ENCODE results near the gene DCAF7. TPM values are rescaled to one million over a fixed set of nuclear protein-coding genes. Genes with fewer than 3 reads are reported as not detected.

Gene DCAF7
- total and polyA plus RNA-seq, 5 donors from 2014 or later, result 41.0 to 89.4 (median 68.2) TPM

DNA sequence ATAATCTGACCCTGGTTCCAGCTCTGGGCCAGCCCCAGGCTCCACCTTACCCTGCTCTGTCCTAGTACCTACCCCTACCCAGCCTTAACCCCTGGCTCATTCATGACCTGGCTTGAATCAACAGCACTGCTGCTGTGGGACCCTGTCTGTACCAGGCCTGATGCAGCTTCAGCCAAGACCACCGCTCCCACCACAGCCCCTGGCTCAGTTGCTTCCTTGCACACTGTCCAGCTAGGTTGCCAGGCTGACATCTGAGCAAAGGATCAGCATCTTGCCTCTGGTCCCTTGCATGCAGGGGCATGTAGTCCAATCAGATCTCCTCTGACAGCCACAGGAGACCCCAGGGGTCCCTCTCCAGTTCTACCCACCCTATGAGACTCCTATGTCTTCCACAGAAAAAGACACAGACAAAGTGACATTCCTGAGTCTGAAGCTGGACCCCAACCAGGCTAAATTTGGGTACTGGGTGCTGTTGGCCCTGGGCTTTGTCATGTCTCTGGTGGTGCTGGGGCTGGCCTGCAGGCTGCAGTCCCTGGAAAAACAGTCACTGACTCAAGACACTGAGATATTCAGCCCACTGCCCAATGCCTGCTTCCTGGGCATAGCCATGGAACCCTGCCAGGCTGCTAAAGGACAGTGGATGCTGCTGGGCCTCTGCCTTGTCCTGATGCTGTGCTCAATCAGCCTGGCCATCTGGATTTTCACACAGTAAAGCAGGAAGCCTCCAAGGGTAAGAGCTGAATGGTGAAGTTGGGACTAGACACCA lies 31.0 kb upstream of the DCAF7 start:
- no peaks in the 10 kb centered on the region for H3K36me3 Mint-ChIP-seq
- Histone ChIP-seq H3K27me3 (ENCODE audit: control insufficient read depth, insufficient read depth, low read length) (no peaks in the 10 kb centered on the region), H3K27ac (ENCODE audit: insufficient read depth, low read length, poor library complexity, severe bottlenecking) (no peak overlapping the region), H3K9me3 (ENCODE audit: control insufficient read depth in 2 of 2, low read length in 2 of 2) (no peaks in the 10 kb centered on the region), H3K4me3 (ENCODE audit: low read depth, low read length) (no peak overlapping the region), H3K36me3 (ENCODE audit: control insufficient read depth, insufficient read depth, low read length) (no peaks in the 10 kb centered on the region), H3K4me1 (ENCODE audit: control insufficient read depth, insufficient read depth, low read length, poor library complexity, severe bottlenecking) (no peaks in the 10 kb centered on the region)
- H3K9me3 Mint-ChIP-seq, result peaks cover 0 to 3% (median 0%) of the 10 kb centered on the region in 7 donors
- H3K4me1 Mint-ChIP-seq, result peaks cover 0 to 8% (median 0%) of the 10 kb centered on the region in 4 donors
- DNase-seq (no peak), ATAC-seq (ENCODE audit: low read depth in 2 of 2) (no peak)
- no peak overlapping the region for H3K4me3 Mint-ChIP-seq
- H3K27ac Mint-ChIP-seq, result no peak overlapping the region
- peaks cover 33% of the 10 kb centered on the region for H3K27me3 Mint-ChIP-seq

DNA sequence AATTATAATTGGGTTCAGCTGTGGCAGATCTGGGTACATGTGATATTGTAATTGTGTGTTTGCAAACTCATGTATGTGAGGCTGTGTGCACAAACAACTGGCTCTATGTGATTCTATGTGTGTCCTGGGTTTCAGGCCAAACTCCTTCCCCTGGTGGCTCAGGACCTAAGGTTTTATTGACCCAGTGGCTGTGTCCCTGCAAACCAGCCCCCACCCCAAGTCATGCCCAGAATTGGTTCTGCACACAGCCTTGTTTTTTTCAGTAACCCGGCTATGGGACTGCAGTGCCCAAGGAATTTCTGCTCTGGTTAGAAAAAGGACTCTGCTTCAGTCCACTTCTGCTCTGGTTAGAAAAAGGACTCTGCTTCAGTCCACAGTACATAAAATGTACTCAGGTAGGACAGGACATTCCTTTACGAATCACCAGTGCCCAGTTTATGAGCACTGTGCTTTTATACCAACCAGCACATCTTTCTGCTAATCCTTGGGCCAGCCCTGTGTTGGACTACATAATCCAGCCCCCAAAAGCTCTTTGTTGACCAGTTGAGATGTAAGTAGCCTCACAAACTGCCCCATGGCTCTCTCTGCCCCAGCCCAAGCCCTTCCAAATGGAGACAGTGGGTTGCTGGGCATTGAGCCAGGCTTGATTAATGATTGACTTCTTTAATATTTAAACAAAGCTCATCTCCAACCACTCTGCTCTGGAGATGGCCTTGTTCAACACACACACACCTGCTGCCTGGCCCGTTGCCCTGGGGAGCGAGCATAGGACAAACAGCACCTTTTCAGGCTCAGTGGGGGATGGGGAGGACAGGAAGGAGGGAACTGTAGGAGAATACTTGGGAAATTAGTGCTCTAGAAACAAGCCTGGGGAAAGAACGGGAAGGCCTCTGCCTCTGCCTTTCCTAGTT lies 30.1 kb upstream of the DCAF7 start:
- H3K36me3 ChIP-seq (ENCODE audit: control insufficient read depth, insufficient read depth, low read length), result no peaks in the 10 kb centered on the region
- no peak overlapping the region for H3K4me3 Mint-ChIP-seq
- H3K9me3 Mint-ChIP-seq, result peaks cover 0 to 3% (median 0%) of the 10 kb centered on the region in 7 donors

GRCh38 chr17:63523253-63523855 lies 26.9 kb upstream of the DCAF7 start, which contains the start of gene KCNH6:
Gene KCNH6, plus strand, starts transcription at chr17:63523358. Its CDS starts 56 bp downstream, at chr17:63523414.
- H3K9me3 ChIP-seq (ENCODE audit: control insufficient read depth in 2 of 2, low read length in 2 of 2), result no peaks in the 10 kb centered on the region
- peaks cover 0 to 8% (median 0%) of the 10 kb centered on the region in 4 donors for H3K4me1 Mint-ChIP-seq
- H3K9me3 Mint-ChIP-seq, result peaks cover 0 to 3% (median 0%) of the 10 kb centered on the region in 7 donors
- no peaks in the 10 kb centered on the region for H3K4me1 ChIP-seq (ENCODE audit: control insufficient read depth, insufficient read depth, low read length, poor library complexity, severe bottlenecking)
- H3K4me3 ChIP-seq (ENCODE audit: low read depth, low read length), result no peak within 1 kb of the TSS
- no peak within 1 kb of the TSS for H3K4me3 Mint-ChIP-seq
- H3K27ac ChIP-seq (ENCODE audit: insufficient read depth, low read length, poor library complexity, severe bottlenecking), result no peak within 1 kb of the TSS
- H3K36me3 Mint-ChIP-seq, result no peaks in the 10 kb centered on the region
- H3K36me3 ChIP-seq (ENCODE audit: control insufficient read depth, insufficient read depth, low read length), result no peaks in the 10 kb centered on the region
- DNase-seq (no peak), ATAC-seq (ENCODE audit: low read depth in 2 of 2) (no peak)
- H3K27me3 ChIP-seq (ENCODE audit: control insufficient read depth, insufficient read depth, low read length), result no peaks in the 10 kb centered on the region
- H3K27me3 Mint-ChIP-seq, result peaks cover 33% of the 10 kb centered on the region
- H3K27ac Mint-ChIP-seq, result no peak within 1 kb of the TSS

More for the DNA sequence above, 30.1 kb upstream of the DCAF7 start:
- no peaks in the 10 kb centered on the region for H3K27me3 ChIP-seq (ENCODE audit: control insufficient read depth, insufficient read depth, low read length)
- no peaks in the 10 kb centered on the region for H3K4me1 ChIP-seq (ENCODE audit: control insufficient read depth, insufficient read depth, low read length, poor library complexity, severe bottlenecking)
- H3K36me3 Mint-ChIP-seq, result no peaks in the 10 kb centered on the region
- H3K27me3 Mint-ChIP-seq, result peaks cover 33% of the 10 kb centered on the region
- ATAC-seq (ENCODE audit: low read depth in 2 of 2), result no peak
- H3K4me3 ChIP-seq (ENCODE audit: low read depth, low read length), result no peak overlapping the region
- H3K9me3 ChIP-seq (ENCODE audit: control insufficient read depth in 2 of 2, low read length in 2 of 2), result no peaks in the 10 kb centered on the region
- no peak for DNase-seq
- H3K27ac Mint-ChIP-seq, result no peak overlapping the region
- H3K4me1 Mint-ChIP-seq, result peaks cover 0 to 8% (median 0%) of the 10 kb centered on the region in 4 donors
- H3K27ac ChIP-seq (ENCODE audit: insufficient read depth, low read length, poor library complexity, severe bottlenecking), result no peak overlapping the region

GRCh38 chr17:63524051-63524450 lies 26.2 kb upstream of the DCAF7 start:
- H3K4me1 ChIP-seq (ENCODE audit: control insufficient read depth, insufficient read depth, low read length, poor library complexity, severe bottlenecking), result no peaks in the 10 kb centered on the region
- H3K4me3 ChIP-seq (ENCODE audit: low read depth, low read length), result no peak overlapping the region
- Mint-ChIP-seq H3K27ac (no peak overlapping the region), H3K36me3 (no peaks in the 10 kb centered on the region), H3K4me3 (no peak overlapping the region), H3K27me3 (peaks cover 33% of the 10 kb centered on the region), H3K9me3 (peaks cover 0 to 3% (median 0%) of the 10 kb centered on the region in 7 donors), H3K4me1 (peaks cover 0 to 8% (median 0%) of the 10 kb centered on the region in 4 donors)
- no peak for ATAC-seq (ENCODE audit: low read depth in 2 of 2)
- H3K27me3 ChIP-seq (ENCODE audit: control insufficient read depth, insufficient read depth, low read length), result no peaks in the 10 kb centered on the region
- H3K36me3 ChIP-seq (ENCODE audit: control insufficient read depth, insufficient read depth, low read length), result no peaks in the 10 kb centered on the region
- no peak overlapping the region for H3K27ac ChIP-seq (ENCODE audit: insufficient read depth, low read length, poor library complexity, severe bottlenecking)
- no peak for DNase-seq
- no peaks in the 10 kb centered on the region for H3K9me3 ChIP-seq (ENCODE audit: control insufficient read depth in 2 of 2, low read length in 2 of 2)

GRCh38 chr17:63525190-63525946 lies 24.9 kb upstream of the DCAF7 start:
- Histone ChIP-seq H3K27ac (ENCODE audit: insufficient read depth, low read length, poor library complexity, severe bottlenecking) (no peak overlapping the region), H3K9me3 (ENCODE audit: control insufficient read depth in 2 of 2, low read length in 2 of 2) (no peaks in the 10 kb centered on the region), H3K36me3 (ENCODE audit: control insufficient read depth, insufficient read depth, low read length) (no peaks in the 10 kb centered on the region), H3K4me3 (ENCODE audit: low read depth, low read length) (no peak overlapping the region), H3K4me1 (ENCODE audit: control insufficient read depth, insufficient read depth, low read length, poor library complexity, severe bottlenecking) (no peaks in the 10 kb centered on the region), H3K27me3 (ENCODE audit: control insufficient read depth, insufficient read depth, low read length) (no peaks in the 10 kb centered on the region)
- H3K4me1 Mint-ChIP-seq, result peaks cover 0 to 8% (median 0%) of the 10 kb centered on the region in 4 donors
- H3K9me3 Mint-ChIP-seq, result peaks cover 0 to 3% (median 0%) of the 10 kb centered on the region in 7 donors
- H3K36me3 Mint-ChIP-seq, result no peaks in the 10 kb centered on the region
- no peak overlapping the region for H3K4me3 Mint-ChIP-seq
- ATAC-seq (ENCODE audit: low read depth in 2 of 2) (no peak), DNase-seq (no peak)
- H3K27ac Mint-ChIP-seq, result no peak overlapping the region
- H3K27me3 Mint-ChIP-seq, result peaks cover 29% of the 10 kb centered on the region

DNA sequence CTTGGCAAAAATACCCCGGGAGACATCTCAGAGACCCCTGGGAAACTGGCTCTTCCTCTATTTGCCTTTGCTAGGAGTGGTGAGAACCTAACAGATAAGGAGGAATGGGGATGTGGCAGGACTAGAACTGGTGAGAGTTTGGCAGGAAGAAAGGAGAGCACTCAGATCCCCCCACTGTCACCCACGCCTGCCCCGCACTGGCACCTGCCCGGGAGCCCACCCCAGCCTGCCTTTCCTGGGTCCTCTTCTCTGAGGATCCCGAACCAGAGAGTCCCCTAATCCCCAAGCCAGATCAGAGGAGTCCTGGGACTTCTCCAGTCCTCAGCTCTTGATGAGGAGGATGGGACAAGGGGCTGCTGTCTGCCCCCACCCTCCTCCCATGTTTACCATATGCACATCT lies 23.4 kb upstream of the DCAF7 start:
- H3K27ac Mint-ChIP-seq, result no peak overlapping the region
- Histone ChIP-seq H3K36me3 (ENCODE audit: control insufficient read depth, insufficient read depth, low read length) (no peaks in the 10 kb centered on the region), H3K4me3 (ENCODE audit: low read depth, low read length) (no peak overlapping the region), H3K27ac (ENCODE audit: insufficient read depth, low read length, poor library complexity, severe bottlenecking) (no peak overlapping the region), H3K4me1 (ENCODE audit: control insufficient read depth, insufficient read depth, low read length, poor library complexity, severe bottlenecking) (no peaks in the 10 kb centered on the region), H3K27me3 (ENCODE audit: control insufficient read depth, insufficient read depth, low read length) (no peaks in the 10 kb centered on the region), H3K9me3 (ENCODE audit: control insufficient read depth in 2 of 2, low read length in 2 of 2) (no peaks in the 10 kb centered on the region)
- ATAC-seq (ENCODE audit: low read depth in 2 of 2) (no peak), DNase-seq (no peak)
- peaks cover 0 to 8% (median 0%) of the 10 kb centered on the region in 4 donors for H3K4me1 Mint-ChIP-seq
- H3K9me3 Mint-ChIP-seq, result peaks cover 0 to 3% (median 0%) of the 10 kb centered on the region in 7 donors
- no peak overlapping the region for H3K4me3 Mint-ChIP-seq
- H3K36me3 Mint-ChIP-seq, result no peaks in the 10 kb centered on the region
- peaks cover 27% of the 10 kb centered on the region for H3K27me3 Mint-ChIP-seq

DNA sequence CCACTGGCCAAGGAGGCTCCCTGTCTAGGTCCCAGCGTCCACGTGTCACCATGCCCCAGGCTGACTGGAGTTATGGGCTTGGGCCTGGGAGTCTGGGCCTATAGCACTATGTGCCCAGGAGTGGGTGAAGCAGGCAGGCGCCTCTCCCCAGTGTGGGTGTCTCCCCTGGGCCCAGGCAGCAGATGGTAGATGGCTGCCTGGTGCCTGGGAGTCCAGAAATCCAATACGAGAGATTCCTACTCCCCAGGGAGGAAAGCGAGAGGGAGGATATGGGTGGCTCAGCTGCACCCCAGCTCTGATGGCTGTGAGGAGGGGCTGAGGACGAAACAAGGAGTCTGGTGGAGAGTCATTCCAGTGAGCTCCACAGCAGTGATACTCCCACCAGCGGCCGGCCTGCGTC lies 22.1 kb upstream of the DCAF7 start:
- H3K4me3 ChIP-seq (ENCODE audit: low read depth, low read length), result no peak overlapping the region
- H3K4me3 Mint-ChIP-seq, result no peak overlapping the region
- H3K9me3 ChIP-seq (ENCODE audit: control insufficient read depth in 2 of 2, low read length in 2 of 2), result no peaks in the 10 kb centered on the region
- H3K4me1 Mint-ChIP-seq, result peaks cover 0 to 8% (median 0%) of the 10 kb centered on the region in 4 donors
- peaks cover 19% of the 10 kb centered on the region for H3K27me3 Mint-ChIP-seq
- no peaks in the 10 kb centered on the region for H3K4me1 ChIP-seq (ENCODE audit: control insufficient read depth, insufficient read depth, low read length, poor library complexity, severe bottlenecking)
- no peak overlapping the region for H3K27ac Mint-ChIP-seq
- DNase-seq (no peak), ATAC-seq (ENCODE audit: low read depth in 2 of 2) (no peak)
- peaks cover 0 to 3% (median 0%) of the 10 kb centered on the region in 7 donors for H3K9me3 Mint-ChIP-seq
- no peaks in the 10 kb centered on the region for H3K27me3 ChIP-seq (ENCODE audit: control insufficient read depth, insufficient read depth, low read length)
- no peaks in the 10 kb centered on the region for H3K36me3 ChIP-seq (ENCODE audit: control insufficient read depth, insufficient read depth, low read length)
- no peaks in the 10 kb centered on the region for H3K36me3 Mint-ChIP-seq
- H3K27ac ChIP-seq (ENCODE audit: insufficient read depth, low read length, poor library complexity, severe bottlenecking), result no peak overlapping the region

All from CD4-positive, CD25-positive, alpha-beta regulatory T cell (primary cell).